DMS 273 (cell line): Measurements from ENCODE around the gene AGBL4.

Experiments
- DNase-seq: peaks from one replicate; lab custom pipeline; 2025; ENCODE audit not compliant: unreplicated experiment; lab: John Stamatoyannopoulos, UW

Gene AGBL4

DNA sequence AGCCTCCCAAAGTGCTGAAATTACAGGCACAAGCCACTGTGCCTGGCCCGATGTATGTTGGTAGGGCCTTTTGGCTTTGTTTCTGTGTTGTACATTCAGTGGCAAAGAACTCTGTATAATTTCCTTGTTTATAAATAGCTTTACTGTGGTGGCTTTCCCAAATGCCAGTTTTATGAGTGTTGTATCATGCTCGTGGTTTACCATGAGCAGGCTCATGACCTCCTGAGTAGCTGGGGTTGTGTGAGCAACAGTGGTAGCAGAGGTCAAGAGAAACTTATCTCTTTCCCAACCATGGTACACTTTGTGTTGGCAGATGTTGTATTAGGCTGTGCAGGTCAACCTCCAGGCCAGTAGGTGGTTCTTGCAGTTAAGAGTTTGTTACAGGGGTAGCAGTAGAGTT, 826.7 kb downstream of the AGBL4 start:
- no peak for DNase-seq

DNA sequence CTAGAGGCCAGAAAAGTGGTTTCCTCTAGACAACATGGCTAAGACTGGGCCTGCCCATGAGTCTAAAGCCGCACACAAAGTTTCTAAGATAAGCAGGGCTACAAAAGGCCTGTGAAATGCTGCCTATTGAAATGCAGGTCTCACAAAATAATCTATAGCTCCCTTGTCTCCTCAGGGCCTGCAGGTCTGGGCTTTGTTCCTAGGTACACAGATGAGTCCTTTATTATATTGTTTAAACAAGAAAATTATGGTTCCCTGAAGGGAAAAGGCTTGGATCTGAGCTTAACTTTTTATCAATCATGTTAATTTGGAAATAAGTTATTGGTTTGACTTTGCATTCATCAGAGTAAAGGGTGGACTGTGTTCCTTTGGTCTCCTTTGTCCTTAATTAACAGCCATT, 833.6 kb downstream of the AGBL4 start:
- no peak for DNase-seq

DNA sequence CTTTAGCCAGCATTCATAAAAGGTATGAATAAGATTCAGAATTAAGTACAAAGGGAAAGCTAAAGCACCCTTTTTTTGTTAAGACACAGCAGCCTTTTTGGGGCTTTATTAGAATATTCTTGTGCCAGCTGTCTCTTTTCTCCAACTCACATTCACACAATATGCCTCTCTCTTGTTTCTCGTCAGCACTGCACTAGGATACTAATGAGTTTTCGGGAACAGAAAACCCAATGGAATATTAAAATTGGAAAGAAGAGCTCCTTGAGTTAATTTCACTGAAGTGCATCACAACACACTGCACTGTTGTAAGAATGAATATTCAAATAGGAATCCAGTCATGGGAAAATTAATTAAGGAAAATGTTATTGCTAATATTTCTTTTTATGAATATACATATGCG, 836.7 kb downstream of the AGBL4 start:
- DNase-seq, result no peak

DNA sequence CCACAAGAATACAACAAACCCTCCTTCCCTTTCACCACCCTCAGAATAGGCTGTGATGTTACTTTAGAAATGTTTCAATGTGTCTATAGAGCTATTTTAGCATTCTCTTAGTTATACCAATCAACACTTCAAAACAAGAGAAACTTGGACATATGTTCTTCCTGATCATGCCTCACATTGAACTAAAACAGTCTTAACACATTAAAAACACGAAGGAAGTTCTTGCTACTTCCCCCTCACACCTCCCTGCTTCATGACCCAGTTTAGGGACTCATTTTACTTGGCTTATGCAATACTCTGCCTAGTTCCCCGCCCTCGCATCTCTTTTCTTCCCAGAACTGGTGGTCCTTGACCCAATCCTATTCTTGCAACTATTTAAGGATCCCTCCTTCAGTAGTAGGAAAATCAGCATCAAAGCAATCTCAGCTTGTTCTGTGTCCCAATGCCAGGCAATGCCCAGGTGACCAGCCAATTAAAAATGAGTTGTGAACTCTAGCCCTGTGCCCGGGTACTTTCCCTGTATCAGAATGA, 838.2 kb downstream of the AGBL4 start:
- DNase-seq, result no peak

DNA sequence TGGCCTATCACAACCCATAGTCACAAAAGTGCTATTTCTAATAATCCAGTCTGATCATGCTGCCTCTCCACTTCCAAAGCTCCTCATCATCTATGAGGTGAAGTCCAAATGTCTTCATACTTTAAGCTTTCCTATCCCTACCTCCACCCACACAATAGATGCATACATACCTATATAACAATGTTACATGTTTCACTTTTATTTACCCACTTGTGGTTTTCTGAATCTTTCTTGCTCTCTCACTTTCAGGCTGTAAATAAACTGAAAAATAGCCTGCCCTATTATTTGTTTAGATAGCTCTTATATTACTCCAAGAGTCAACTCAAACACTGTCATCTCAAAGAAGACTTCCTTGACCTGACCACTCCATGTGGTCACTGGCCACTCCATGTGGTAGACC, 840.3 kb downstream of the AGBL4 start:
- no peak for DNase-seq

DNA sequence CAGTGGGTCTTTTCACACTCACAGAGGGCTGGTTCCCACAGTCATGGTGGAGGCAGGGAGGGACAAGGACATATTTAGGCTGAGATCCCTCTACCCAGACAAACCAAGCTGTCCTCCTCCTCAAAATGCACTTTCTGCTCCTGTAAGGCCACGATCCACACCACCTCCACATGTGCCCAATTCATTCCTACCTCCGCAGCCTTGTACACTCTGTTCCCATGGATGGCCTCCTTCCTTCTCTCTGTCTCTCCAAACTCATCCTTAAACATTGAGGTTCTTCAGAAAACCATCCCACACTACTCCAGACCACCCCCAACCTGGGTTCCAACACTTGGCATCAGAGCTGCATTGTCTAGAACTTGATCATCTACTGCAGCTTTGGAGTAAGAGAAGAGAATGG, 842.7 kb downstream of the AGBL4 start:
- no peak for DNase-seq

DNA sequence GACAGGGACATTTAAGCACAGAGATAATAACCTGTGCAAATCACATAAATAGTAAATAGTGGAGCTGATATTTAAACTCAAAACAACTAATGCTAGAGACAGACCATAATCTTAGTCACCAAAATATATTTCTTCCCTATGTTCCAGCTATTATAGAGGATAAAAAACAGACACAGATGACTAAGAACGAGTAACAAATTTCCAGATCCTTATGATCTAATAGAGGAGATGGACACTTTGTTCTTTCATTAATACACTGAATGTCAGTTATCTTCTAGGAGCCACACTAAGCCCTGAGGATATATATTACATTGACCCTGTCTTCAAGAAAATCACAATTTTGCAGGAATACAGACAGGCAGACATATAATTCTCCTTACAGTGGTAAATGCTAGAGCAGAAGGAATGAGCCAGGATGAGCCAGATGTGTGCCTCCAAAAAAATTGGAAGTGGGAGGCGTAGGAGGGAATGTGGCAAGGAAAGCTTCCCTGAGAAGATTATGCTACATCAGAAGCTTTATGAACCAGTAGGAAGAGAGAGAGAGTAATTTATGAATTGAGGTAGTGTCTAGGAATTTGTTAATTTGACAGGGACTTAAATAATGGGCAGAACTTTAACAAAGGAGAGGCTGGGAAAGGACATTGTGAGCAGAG, 851.7 kb downstream of the AGBL4 start:
- DNase-seq, result no peak

DNA sequence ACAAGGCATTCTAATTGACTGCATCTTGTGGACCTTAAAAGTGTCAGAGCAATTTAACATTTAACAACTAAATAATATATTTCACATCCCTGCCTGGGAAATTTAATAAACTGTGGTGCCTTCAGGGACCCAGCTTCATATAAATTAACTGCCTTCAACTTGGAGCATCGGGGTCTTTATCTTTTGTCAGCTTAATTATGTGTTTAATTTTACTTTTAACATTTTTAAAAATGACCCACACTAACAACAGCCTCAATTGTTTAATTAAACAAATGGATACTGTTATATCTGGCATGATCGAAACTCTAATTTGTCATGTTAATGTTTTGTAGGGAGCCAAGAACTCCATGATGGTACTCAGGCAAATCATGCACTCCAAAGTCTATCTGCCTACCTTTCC, 857.7 kb downstream of the AGBL4 start:
- no peak for DNase-seq

DNA sequence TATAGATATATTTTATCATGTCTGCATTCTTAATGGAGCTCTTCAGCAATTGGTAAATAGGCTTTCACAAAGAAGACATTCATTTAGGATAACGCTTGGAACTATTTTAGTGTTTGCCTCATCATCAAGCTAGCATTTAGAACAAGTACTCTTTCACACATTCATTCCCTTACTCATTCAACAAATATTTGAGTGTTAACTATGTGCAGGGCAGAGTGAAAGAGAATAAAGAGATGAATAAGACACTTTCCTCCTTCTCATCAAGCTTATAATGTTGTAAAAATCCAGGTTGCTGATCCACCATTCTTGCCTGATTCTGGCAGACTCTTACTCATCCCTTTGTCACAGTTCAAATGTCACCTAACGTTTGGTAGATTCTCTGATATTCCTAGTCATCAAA, 860.7 kb downstream of the AGBL4 start:
- no peak for DNase-seq

DNA sequence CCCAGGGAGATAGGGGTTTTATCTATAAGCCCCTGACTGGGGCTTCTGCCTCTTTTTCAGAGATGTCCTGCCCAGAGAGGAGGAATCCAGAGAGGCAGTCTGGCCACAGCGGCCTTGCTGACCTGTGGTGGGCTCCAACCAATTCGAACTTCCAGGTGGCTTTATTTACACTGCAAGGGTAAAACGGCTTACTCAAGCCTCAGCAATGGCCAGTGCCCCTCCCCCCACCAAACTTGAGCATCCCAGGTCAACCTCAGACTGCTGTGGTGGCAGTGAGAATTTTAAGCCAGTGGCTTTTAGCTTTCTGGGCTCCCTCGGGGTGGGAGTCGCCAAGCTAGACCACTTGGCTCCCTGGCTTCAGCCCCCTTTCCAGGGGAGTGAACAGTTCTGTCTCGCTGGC, 863.1 kb downstream of the AGBL4 start:
- DNase-seq, result no peak

DNA sequence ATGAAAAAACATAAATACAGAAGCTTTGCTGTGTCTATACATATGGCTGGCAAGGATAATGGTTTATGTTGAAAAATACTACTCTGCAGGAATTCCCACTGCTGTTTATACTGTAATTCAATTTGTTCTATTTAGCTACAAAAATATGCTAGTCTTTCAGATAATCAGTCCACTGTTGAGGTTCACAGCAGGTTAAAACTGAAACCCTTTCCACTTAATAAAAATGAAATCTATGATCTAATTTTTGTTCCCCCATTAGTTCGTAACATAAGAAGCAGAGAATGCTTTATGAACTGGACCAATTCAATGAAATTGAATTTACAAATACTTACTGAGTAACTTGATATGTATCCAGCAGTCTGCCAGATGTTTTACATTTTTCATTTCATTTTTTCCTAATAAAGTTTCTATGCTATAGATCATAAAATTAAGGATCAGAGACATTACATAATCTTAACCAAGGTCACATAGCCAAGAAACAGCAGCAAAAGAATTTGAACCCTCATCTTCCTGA, 887.0 kb downstream of the AGBL4 start:
- no peak for DNase-seq

DNA sequence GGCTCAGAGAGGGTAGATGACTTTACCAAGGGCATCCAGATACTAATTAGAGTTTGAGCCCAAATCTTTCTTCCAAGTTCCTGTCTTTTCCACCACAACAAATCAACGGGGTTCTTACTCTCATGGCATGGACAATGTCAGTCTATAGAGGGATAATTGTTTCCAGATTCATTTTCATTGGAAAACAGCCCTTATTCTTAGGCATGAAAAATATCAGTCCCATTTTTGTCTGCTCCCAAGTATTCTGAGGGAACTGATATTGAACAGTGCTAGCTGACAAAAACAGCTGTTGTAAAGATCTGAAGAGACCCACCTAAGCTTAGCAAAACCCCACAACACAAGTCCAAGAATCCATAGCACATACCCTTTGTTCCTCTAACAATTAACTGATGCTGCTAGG, 898.0 kb downstream of the AGBL4 start:
- no peak for DNase-seq

DNA sequence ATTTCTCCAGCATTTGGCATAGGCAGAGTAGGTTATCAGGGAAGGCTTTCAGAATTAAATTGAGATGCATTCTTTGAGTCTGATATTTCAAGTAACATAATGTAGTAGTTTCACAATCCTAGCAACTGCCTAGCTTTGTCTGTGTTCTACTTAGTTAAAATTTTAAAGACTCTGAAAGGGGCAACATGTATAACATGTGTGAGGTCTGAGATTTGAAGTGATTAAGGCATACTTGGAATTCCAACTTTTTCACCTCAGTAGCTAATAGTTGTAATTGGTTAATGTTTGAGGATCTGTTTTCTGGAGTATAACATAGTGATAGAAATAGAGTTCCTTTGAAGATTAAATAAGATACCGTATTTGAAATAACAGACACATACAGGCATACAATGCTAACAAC, 911.8 kb downstream of the AGBL4 start:
- no peak for DNase-seq

DNA sequence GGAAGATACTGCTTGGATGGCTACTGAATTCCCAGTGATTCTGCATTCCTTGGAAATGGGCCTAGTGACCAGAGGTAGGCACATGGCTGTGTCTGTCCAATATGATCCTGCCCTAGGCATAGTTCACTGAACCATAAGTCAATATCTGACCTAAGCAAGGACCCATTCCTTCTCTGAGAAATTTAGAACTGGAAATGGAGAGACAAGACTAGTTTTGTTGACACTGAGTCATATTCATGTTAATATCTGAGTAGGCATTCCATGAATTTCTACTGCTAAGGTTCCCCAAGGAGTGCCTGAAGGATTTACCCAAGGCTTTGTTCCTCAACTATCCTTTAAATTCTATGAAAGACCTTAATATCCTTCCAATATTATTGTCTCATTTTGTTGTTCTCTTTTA, 917.3 kb downstream of the AGBL4 start:
- DNase-seq, result no peak

DNA sequence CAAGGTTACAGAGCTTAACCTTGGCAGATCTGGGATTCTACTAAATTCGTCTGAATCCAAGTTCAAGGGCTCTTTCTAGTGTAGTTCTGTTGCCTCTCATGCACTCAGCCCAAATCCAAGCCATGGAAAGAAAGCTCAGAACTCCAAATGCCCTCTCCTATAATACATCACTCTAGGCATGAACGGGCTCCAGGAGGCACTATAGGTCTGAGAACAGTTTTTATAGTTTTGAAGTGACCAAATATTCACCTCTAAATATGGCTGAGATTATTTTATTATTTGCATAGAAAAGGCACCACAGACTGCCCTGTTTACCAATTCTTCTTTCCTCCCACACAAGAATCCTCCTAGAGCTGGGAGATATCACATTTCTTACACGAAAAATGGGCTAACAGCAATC, 919.2 kb downstream of the AGBL4 start:
- peak; percentile 5 for DNase-seq

DNA sequence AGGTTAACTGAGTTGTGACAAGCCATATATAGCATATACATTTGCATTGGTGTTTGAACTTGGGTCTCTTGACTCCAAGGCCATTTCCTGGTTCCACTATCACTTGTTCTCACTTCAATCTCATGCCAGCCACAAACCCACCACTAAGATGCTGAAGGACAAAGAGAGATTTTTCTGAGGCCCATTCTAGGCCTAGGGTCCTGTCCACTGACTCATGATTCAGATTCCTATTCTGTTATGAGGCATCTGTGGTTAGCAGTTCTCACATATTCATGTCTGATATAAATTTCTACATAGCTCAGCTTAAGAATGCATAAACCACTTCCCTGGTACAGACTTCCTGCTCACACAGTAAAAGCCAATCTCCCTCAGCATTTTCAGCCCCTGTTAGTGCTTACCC, 921.0 kb downstream of the AGBL4 start:
- no peak for DNase-seq

DNA sequence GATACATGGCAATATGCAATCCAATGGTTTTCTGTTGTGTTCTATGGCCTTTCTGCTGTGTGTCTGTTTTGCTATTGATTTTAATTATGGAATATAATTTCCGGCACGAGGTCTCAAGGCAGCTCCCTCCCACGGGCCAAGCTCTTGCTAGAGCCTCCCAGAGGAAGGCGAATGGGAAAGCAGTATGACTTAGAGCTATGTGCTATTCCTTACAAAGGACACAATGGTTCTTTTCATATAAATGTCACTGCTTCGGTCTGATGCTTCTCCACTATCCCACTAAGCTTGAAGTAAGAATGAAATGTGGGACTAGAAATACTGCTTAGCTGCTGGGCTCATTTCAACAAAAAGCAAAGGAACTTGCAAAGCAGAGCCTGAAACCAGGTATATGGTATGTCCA, 924.9 kb downstream of the AGBL4 start:
- no peak for DNase-seq

DNA sequence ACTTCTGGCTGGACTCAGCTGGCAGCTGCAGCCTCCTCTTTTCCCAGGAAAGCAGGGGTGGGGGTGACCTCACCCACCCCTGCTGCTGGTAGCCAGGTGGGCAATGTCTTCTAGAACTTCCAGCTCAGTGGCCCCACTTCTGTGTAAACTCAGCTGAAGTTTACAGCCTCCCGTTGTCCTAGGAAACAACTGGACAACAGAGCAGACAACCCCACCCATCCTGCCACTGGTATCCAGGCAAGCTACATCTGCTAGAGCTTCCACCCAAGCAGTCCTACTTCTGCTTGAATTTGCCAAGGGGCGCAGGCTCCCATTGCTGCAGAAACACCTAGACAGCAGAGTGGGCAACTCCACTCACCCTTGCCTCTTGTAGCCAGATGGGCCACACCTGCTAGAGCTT, 937.4 kb downstream of the AGBL4 start:
- no peak for DNase-seq

DNA sequence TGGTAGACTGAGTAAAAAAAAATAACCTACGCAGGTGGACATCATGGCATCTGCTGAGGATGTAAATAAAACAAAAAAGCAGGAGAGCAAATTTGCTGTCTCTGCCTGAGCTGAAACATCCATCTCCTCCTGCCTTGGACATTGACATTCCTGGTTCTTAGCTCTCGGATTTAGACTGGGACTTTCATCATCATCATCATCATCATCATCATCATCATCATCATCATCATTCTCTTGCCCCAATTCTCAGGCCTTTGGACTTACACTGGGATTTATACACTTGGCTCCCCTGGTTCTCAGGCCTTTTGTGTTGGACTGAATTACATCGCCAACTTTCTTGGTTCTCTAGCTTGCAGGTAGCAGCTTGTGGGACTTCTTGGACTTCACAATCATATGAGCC, 938.7 kb downstream of the AGBL4 start:
- no peak for DNase-seq

DNA sequence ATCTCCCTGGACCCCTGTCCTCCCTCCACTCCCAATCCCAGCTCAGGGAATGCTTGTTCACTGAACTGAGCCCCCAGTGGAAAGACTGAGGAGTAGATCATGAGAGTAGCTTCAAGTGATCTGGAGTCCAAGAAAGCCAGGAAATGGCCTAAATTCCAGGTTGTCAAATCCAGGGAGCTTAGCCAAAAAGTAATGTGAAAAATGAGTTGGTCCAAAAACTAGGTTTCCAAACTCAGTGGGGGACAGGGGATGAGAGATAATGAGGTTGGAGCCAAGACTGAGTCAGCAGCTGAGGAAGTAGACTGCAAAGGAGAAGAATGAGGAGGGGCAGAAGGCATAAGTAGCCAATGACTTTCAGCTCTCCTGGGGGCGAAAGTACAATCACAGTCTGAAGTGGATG, 963.0 kb downstream of the AGBL4 start:
- DNase-seq, result no peak

DNA sequence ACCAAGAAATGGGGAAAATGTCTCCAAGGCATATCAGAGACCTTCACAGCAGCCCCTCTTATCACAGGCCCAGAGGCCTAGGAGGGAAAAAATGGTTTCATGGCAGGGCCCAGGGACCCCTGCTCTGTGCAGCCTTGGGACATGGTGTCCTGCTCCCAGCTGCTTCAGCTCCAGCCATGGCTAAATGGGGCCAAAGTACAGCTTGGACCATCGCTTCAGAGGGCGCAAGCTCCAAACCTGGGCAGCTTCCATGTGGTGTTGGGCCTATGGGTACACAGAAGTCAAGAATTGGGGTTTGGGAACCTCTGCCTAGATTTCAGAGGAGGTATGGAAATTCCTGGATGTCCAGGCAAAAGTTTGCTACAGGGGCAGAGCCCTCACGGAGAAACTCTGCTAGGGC, 964.7 kb downstream of the AGBL4 start:
- DNase-seq, result no peak

DNA sequence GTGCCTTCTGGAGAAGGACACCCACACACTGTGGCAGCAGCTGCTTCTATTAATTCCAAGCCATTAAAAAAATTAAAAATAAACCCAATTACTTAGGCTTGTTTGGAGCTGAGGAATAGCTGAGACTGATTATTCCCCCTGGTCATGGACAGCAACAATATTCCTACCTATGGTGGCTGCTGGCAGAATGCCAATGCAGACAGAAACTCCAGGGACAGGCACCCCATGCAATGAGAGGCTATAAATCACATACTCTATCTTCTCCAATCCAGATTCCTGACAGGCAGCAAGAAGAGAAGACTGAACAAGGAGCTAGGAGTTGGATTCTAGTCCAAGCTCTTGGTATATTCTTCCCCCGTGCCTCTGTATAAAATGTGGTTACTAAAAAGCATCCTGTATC, 971.7 kb downstream of the AGBL4 start:
- DNase-seq, result peak; percentile 57

DNA sequence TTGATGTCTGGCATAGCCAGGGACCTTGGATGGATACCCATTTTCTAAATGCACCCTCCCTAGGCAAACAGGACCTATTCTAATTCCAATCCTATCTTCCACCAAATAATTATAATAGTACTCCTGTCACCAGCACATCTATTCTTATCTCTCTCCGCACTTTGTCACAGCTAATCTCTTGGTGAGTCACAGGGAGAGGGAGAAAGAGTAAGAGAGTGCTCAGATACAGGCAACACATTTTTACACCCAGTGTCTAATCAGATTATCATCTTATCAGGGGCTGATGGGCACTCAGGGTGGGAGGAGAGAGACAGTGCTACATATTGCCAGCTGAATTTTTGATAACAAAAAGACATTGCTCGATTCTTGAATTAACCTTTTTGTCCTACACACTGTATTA, 972.1 kb downstream of the AGBL4 start:
- peak; percentile 35 for DNase-seq
